K562 (cell line): ENCODE data around the gene NMRK1. TPM values are rescaled to one million over a fixed set of nuclear protein-coding genes. Genes with fewer than 3 reads are reported as not detected.

Experiments used
- ATAC-seq: fragments of 200-7000 bp; cut with Tn5 transposase; 3 replicates; pipeline ENCODE4 v1.9.1; 2020; ENCODE audit warnings: moderate library complexity
- BruUV-seq: library from RNA; stranded (reverse); fragments of 400-500 nt; replicated peaks from 2 replicates; lab custom pipeline; 2021; lab: Mats Ljungman, UMichigan
- CTCF ChIA-PET: fragments of 300-600 bp; formaldehyde crosslinking; extraction: SDS; loops from one replicate; lab custom pipeline; 2021; ENCODE audit warnings: low intra/inter-chr PET ratio; lab: Yijun Ruan, JAX
- POLR2A ChIA-PET: fragments of 300-600, 350-650 bp; sonication (Branson Sonifier 250); formaldehyde crosslinking; extraction: SDS; loops from one replicate; lab custom pipeline; 2021; ENCODE audit warnings: antibody characterized with exemption, inconsistent platforms; lab: Yijun Ruan, JAX
- DNase-seq, 4 experiments: peaks; one replicate each; pipeline versions ENCODE4 v3.0.0 to v3.0.0-alpha.2; 2011 to 2018; ENCODE audit warnings: low spot score in 3 of 4, mixed read lengths in 3 of 4; ENCODE audit errors: extremely low read depth in 1 of 4
- FAIRE-seq: peaks from 2 replicates; lab custom pipeline; 2011; peaks lifted over from hg19 to GRCh38; lab: Jason Lieb, UNC
- H2AFZ ChIP-seq: 2 replicates; pipeline ENCODE4 v1.6.0; 2011; ENCODE audit warnings: low read depth, low read length, control low read depth, inconsistent platforms
- H3K27ac ChIP-seq: fragments of 200-600 bp; 3 replicates; pipeline ENCODE4 v1.8.0; 2011; ENCODE audit warnings: low read depth, mild to moderate bottlenecking, control low read depth, inconsistent platforms, low read length, moderate library complexity, mixed read lengths; ENCODE audit errors: extremely low read depth
- H3K27me3 ChIP-seq, 2 experiments: fragments of 300-600 bp in 1 of 2; 2 replicates in 1 of 2; 3 replicates in 1 of 2; pipeline versions ENCODE4 v1.6.0 to v1.8.0; 2011; ENCODE audit warnings: inconsistent platforms in 2 of 2, low read length in 2 of 2, mild to moderate bottlenecking in 1 of 2, mixed read lengths in 1 of 2, moderate library complexity in 1 of 2; ENCODE audit not compliant: control insufficient read depth in 2 of 2, insufficient read depth in 2 of 2
- H3K36me3 ChIP-seq: fragments of 300-600 bp; 3 replicates; pipeline ENCODE4 v1.8.0; 2011; ENCODE audit warnings: mild to moderate bottlenecking, low read length, inconsistent platforms; ENCODE audit not compliant: control insufficient read depth, insufficient read depth
- H3K4me1 ChIP-seq, 2 experiments: fragments of 200-600 bp in 1 of 2; replicated peaks in 1 of 2; 2 replicates in 1 of 2; 3 replicates in 1 of 2; pipeline versions ENCODE4 v1.5.1 to v1.8.0; 2011; ENCODE audit warnings: inconsistent platforms in 2 of 2, low read length in 2 of 2, mild to moderate bottlenecking in 1 of 2, mixed read lengths in 1 of 2, moderate library complexity in 1 of 2; ENCODE audit not compliant: control insufficient read depth in 2 of 2, insufficient read depth in 2 of 2
- H3K4me2 ChIP-seq: 2 replicates; pipeline ENCODE4 v1.6.1; 2011; ENCODE audit warnings: low read length, control low read depth, inconsistent platforms, mixed read lengths; ENCODE audit not compliant: insufficient read depth
- H3K4me3 ChIP-seq: fragments of 200-600 bp; sonication (generic), shearing (Covaris generic); 2 replicates; pipeline ENCODE4 v1.5.1; 2016; ENCODE audit warnings: control low read depth, inconsistent platforms
- H3K79me2 ChIP-seq: fragments of 200-600 bp; 3 replicates; pipeline ENCODE4 v1.8.0; 2011; ENCODE audit warnings: low read length, inconsistent platforms; ENCODE audit not compliant: control insufficient read depth, insufficient read depth
- H3K9ac ChIP-seq, 2 experiments: 2 replicates each; pipeline versions ENCODE4 v1.6.0 to v1.6.1; 2011; ENCODE audit warnings: low read depth in 2 of 2, low read length in 2 of 2, control low read depth in 1 of 2, inconsistent platforms in 1 of 2, mild to moderate bottlenecking in 1 of 2, mixed read lengths in 1 of 2; ENCODE audit not compliant: insufficient read depth in 1 of 2
- H3K9me1 ChIP-seq: one replicate; pipeline ENCODE4 v1.6.0; 2011; ENCODE audit warnings: inconsistent platforms, mild to moderate bottlenecking, low read length, moderate library complexity; ENCODE audit not compliant: control insufficient read depth, insufficient read depth
- H3K9me3 ChIP-seq: replicated peaks from 2 replicates; pipeline ENCODE4 v1.5.1; 2011; ENCODE audit warnings: low read depth, low read length, inconsistent platforms; ENCODE audit not compliant: control insufficient read depth, insufficient read depth
- H4K20me1 ChIP-seq: replicated peaks from 2 replicates; pipeline ENCODE4 v1.6.1; 2011; ENCODE audit warnings: low read length, inconsistent platforms, mixed read lengths; ENCODE audit not compliant: control insufficient read depth, insufficient read depth
- BDP1 ChIP-seq: IDR thresholded peaks from 3 replicates; pipeline ENCODE4 v1.6.1; 2011; ENCODE audit not compliant: insufficient read length, insufficient read depth
- GATAD2B ChIP-seq: fragments of 450-650 bp; IDR thresholded peaks from 2 replicates; pipeline ENCODE4 v1.6.1; 2017; ENCODE audit warnings: mild to moderate bottlenecking, borderline replicate concordance
- KHSRP ChIP-seq: fragments of 450-650 bp; IDR thresholded peaks from 2 replicates; pipeline ENCODE4 v1.6.1; 2017
- MAFF ChIP-seq: IDR thresholded peaks from 2 replicates; pipeline ENCODE4 v1.6.1; 2012; ENCODE audit warnings: low read length, improper control_type of control experiment
- NUFIP1 ChIP-seq: fragments of 450-650 bp; IDR thresholded peaks from 2 replicates; pipeline ENCODE4 v1.6.1; 2018; ENCODE audit not compliant: partially characterized antibody
- PHF20 ChIP-seq: fragments of 450-650 bp; IDR thresholded peaks from 2 replicates; pipeline ENCODE4 v1.6.1; 2018; ENCODE audit not compliant: partially characterized antibody
- POLR2AphosphoS5 ChIP-seq: IDR thresholded peaks from 2 replicates; pipeline ENCODE4 v1.6.1; 2011; ENCODE audit warnings: mild to moderate bottlenecking, low read depth, low read length, moderate library complexity; ENCODE audit not compliant: control insufficient read depth, insufficient read depth
- ZNF445 ChIP-seq: fragments of 250-450 bp; sonication (Bioruptor Pico); IDR thresholded peaks from 2 replicates; pipeline ENCODE4 v1.4.0; 2020; ENCODE audit warnings: low read depth, mild to moderate bottlenecking, moderate library complexity
- ZNF668 ChIP-seq: fragments of 250-450 bp; sonication (Bioruptor Pico); IDR thresholded peaks from 2 replicates; pipeline ENCODE4 v1.8.0; 2022; ENCODE audit warnings: mild to moderate bottlenecking, inconsistent platforms
- ZZZ3 ChIP-seq: fragments of 450-650 bp; IDR thresholded peaks from 2 replicates; pipeline ENCODE4 v1.6.1; 2016; ENCODE audit warnings: antibody characterized with exemption, mild to moderate bottlenecking, moderate library complexity
- WGBS: fragments of 100-300 bp; shearing (Covaris generic); methylation state at CpG from one replicate; pipeline ENCODE4 v1.1.6; 2016; ENCODE audit warnings: low coverage, mixed read lengths; ENCODE audit not compliant: insufficient coverage; ENCODE audit errors: missing lambda C conversion rate; 5-methylcytosine and 5-hydroxymethylcytosine counted together
- in situ Hi-C: fragments of 300-500 bp; cut with MboI; formaldehyde crosslinking; loops from 4 replicates; pipeline ENCODE4 v1.15.0; 2018; ENCODE audit warnings: inconsistent platforms, mixed read lengths
- intact Hi-C: fragments of 100-400 bp; cut with micrococcal nuclease; formaldehyde crosslinking; loops from 2 replicates; pipeline ENCODE4 v1.14.2; 2022
- polyA plus RNA-seq, 8 experiments: library from polyadenylated mRNA; depleted of rRNA in 4 of 8; stranded (reverse) in 5 of 8; unstranded in 3 of 8; fragments of >200 nt; fragmentation: Nextera tagmentation in 2 of 8; fragmentation: Illumina TruSeq in 1 of 8; extraction: Ambion mirVana in 2 of 8; extraction: Trizol in 1 of 8; gene quantifications; 2 replicates each; pipeline versions ENCODE4 v1.2.1 to v1.2.3, GENCODE V29; 2011 to 2014; ENCODE audit warnings: inconsistent platforms in 1 of 8, missing spikeins in 1 of 8
- total RNA-seq, 7 experiments: library from RNA; depleted of rRNA in 6 of 7; stranded (reverse); fragments of >200 nt in 6 of 7; fragmentation: Illumina TruSeq in 2 of 7; extraction: Trizol in 2 of 7; gene quantifications; 2 replicates each; pipeline versions ENCODE4 v1.2.1 to v1.2.3, GENCODE V29; 2011 to 2021; ENCODE audit warnings: low replicate concordance in 1 of 7
- TF ChIP-seq, protein P1 (sequence below): sonication (generic); formaldehyde crosslinking; IDR thresholded peaks from 2 replicates; pipeline ENCODE4 v1.8.0; 2022; ENCODE audit warnings: mild to moderate bottlenecking, missing genetic modification reagents, borderline replicate concordance

NMRK1 gene
- total and polyA plus RNA-seq, 9 of the 15 experiments (the other 6 are each of a cell fraction or from before 2014, with no cell fraction given): 1.1 to 3.5 (median 1.7) TPM

DNA sequence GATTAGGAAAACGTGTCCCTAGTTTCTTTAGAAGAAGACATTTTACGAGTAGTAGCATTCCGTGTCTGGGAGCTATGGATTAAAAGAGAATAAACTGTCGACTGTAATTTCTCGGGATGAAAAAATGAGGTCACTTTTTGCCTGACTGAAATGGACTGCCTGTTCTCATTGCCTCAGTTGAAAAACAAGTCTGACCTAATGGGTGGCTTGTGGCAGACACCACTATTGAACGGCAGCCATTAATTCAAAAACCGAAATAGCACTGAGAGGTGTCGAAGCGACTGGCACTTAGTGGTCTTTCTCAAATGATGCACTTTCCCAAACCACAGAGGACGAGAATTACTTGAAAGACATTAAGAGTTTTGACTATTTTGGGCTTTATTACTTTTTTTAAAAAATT, 35.7 kb upstream of the NMRK1 start:
- no peaks in the 10 kb centered on the region for H4K20me1 ChIP-seq
- H2AFZ ChIP-seq: no peak overlapping the region
- CTCF ChIA-PET: interaction anchor here (0.6 kb wide), 1 partner anchor 16 kb away, joined by 3 read pairs; no protein-coding TSS in a partner anchor
- in situ Hi-C loops (no loop called here), intact Hi-C loops (no loop called here)
- BruUV-seq: no TSS peak
- TF ChIP-seq KHSRP (no peak), MAFF (no peak), PHF20 (no peak), POLR2AphosphoS5 (no peak), ZZZ3 (no peak), BDP1 (no peak), ZNF445 (CRISPR knock-in tag) (no peak), NUFIP1 (no peak), GATAD2B (no peak), ZNF668 (no peak)
- TF ChIP-seq, protein P1, sequence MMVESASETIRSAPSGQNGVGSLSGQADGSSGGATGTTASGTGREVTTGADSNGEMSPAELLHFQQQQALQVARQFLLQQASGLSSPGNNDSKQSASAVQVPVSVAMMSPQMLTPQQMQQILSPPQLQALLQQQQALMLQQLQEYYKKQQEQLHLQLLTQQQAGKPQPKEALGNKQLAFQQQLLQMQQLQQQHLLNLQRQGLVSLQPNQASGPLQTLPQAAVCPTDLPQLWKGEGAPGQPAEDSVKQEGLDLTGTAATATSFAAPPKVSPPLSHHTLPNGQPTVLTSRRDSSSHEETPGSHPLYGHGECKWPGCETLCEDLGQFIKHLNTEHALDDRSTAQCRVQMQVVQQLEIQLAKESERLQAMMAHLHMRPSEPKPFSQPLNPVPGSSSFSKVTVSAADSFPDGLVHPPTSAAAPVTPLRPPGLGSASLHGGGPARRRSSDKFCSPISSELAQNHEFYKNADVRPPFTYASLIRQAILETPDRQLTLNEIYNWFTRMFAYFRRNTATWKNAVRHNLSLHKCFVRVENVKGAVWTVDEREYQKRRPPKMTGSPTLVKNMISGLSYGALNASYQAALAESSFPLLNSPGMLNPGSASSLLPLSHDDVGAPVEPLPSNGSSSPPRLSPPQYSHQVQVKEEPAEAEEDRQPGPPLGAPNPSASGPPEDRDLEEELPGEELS (CRISPR knock-in tag): no peak
- no peaks in the 10 kb centered on the region for H3K36me3 ChIP-seq
- H3K9ac ChIP-seq: no peak overlapping the region
- no peak overlapping the region for H3K27ac ChIP-seq
- no peaks in the 10 kb centered on the region for H3K9me3 ChIP-seq
- ATAC-seq: no peak
- WGBS: 79% methylated on average over 10 of the region's 10 CpGs
- H3K27me3 ChIP-seq: no peaks in the 10 kb centered on the region
- H3K9me1 ChIP-seq: no peaks in the 10 kb centered on the region
- H3K4me2 ChIP-seq: no peak overlapping the region
- no peak for FAIRE-seq
- peaks cover 0 to 7% of the 10 kb centered on the region in 2 experiments; a peak in 2 of 5 replicates for H3K4me1 ChIP-seq
- no peak for DNase-seq
- POLR2A ChIA-PET: no interaction called here
- no peaks in the 10 kb centered on the region for H3K79me2 ChIP-seq
- no peak overlapping the region for H3K4me3 ChIP-seq
